Endothelial cell of umbilical vein (primary cell): ENCODE data around the gene GPAT2. TPM values are rescaled to one million over a fixed set of nuclear protein-coding genes. Genes with fewer than 3 reads are reported as not detected.

Source experiments
- BruUV-seq: library from RNA; stranded (reverse); fragments of 400-500 nt; replicated peaks from 2 replicates; lab custom pipeline; 2021; lab: Mats Ljungman, UMichigan
- CTCF ChIA-PET: fragments of 300-600, 350-600 bp; sonication (Branson Sonifier 250); formaldehyde crosslinking; loops from one replicate; lab custom pipeline; 2021; ENCODE audit warnings: antibody characterized with exemption, inconsistent platforms; lab: Charles Lee
- POLR2A ChIA-PET: fragments of 300-600, 350-600 bp; sonication (Branson Sonifier 250); formaldehyde crosslinking; loops from one replicate; lab custom pipeline; 2021; ENCODE audit warnings: antibody characterized with exemption, inconsistent platforms; lab: Charles Lee
- DNase-seq: peaks from one replicate; pipeline ENCODE4 v3.0.0-alpha.2; 2011; ENCODE audit warnings: low read depth, low spot score
- FAIRE-seq: peaks from 2 replicates; lab custom pipeline; 2011; peaks lifted over from hg19 to GRCh38; lab: Jason Lieb, UNC
- H2AFZ ChIP-seq: 2 replicates; pipeline ENCODE4 v1.6.0; 2012; ENCODE audit warnings: low read depth, low read length, control low read depth, inconsistent platforms
- H3K27ac ChIP-seq: 2 replicates; pipeline ENCODE4 v1.5.1; 2011; ENCODE audit warnings: low read depth, mild to moderate bottlenecking, control low read depth, low read length, moderate library complexity; ENCODE audit not compliant: insufficient read depth
- H3K27me3 ChIP-seq, 2 experiments: 2 replicates each; pipeline versions ENCODE4 v1.6.0 to v1.6.1; 2011; ENCODE audit warnings: low read length in 2 of 2, mixed read lengths in 1 of 2; ENCODE audit not compliant: control insufficient read depth in 2 of 2, insufficient read depth in 2 of 2
- H3K36me3 ChIP-seq, 2 experiments: 2 replicates in 1 of 2; 3 replicates in 1 of 2; pipeline ENCODE4 v1.5.1; 2011; ENCODE audit warnings: low read length in 2 of 2, mild to moderate bottlenecking in 1 of 2, moderate library complexity in 1 of 2; ENCODE audit not compliant: control insufficient read depth in 2 of 2, insufficient read depth in 2 of 2; ENCODE audit errors: extremely low read depth in 1 of 2
- H3K4me1 ChIP-seq: 3 replicates; pipeline ENCODE4 v1.5.1; 2011; ENCODE audit warnings: mild to moderate bottlenecking, low read length; ENCODE audit not compliant: control insufficient read depth, insufficient read depth; ENCODE audit errors: extremely low read depth
- H3K4me2 ChIP-seq: 2 replicates; pipeline ENCODE4 v1.6.1; 2011; ENCODE audit warnings: low read length, control low read depth, mixed read lengths; ENCODE audit not compliant: insufficient read depth
- H3K4me3 ChIP-seq, 3 experiments: fragments of 200-600 bp in 1 of 3; sonication (generic), shearing (Covaris generic) in 1 of 3; replicated peaks in 1 of 3; 2 replicates each; pipeline ENCODE4 v1.5.1; 2011 to 2016; ENCODE audit warnings: control low read depth in 3 of 3, low read length in 3 of 3, mild to moderate bottlenecking in 2 of 3, inconsistent platforms in 1 of 3, low read depth in 1 of 3, moderate library complexity in 1 of 3; ENCODE audit not compliant: insufficient read depth in 1 of 3
- H3K79me2 ChIP-seq: 2 replicates; pipeline ENCODE4 v1.6.0; 2012; ENCODE audit warnings: low read length, inconsistent platforms; ENCODE audit not compliant: control insufficient read depth, insufficient read depth
- H3K9ac ChIP-seq: replicated peaks from 2 replicates; pipeline ENCODE3; 2011; ENCODE audit warnings: low read length, control low read depth; ENCODE audit not compliant: insufficient read depth; ENCODE audit errors: extremely low read depth
- H3K9me1 ChIP-seq: replicated peaks from 3 replicates; pipeline ENCODE4 v1.6.0; 2011; ENCODE audit warnings: mild to moderate bottlenecking, low read length; ENCODE audit not compliant: control insufficient read depth, insufficient read depth; ENCODE audit errors: extremely low read depth
- H3K9me3 ChIP-seq: replicated peaks from 2 replicates; pipeline ENCODE4 v1.5.1; 2012; ENCODE audit warnings: low read length, inconsistent platforms; ENCODE audit not compliant: control insufficient read depth, insufficient read depth
- H4K20me1 ChIP-seq: replicated peaks from 2 replicates; pipeline ENCODE3; 2011; ENCODE audit warnings: mild to moderate bottlenecking, low read length; ENCODE audit not compliant: control insufficient read depth, insufficient read depth; ENCODE audit errors: extremely low read depth
- CTCF ChIP-seq, 2 donors: IDR thresholded peaks; 1 replicate in 1 of 2; 2 replicates in 1 of 2; pipeline ENCODE4 v1.5.1; 2011; ENCODE audit warnings: low read length in 2 of 2, mild to moderate bottlenecking in 2 of 2, moderate library complexity in 2 of 2, control low read depth in 1 of 2, inconsistent platforms in 1 of 2, low read depth in 1 of 2; ENCODE audit not compliant: insufficient read depth in 1 of 2; ENCODE audit errors: extremely low read depth in 1 of 2
- EZH2 ChIP-seq: IDR thresholded peaks from 2 replicates; pipeline ENCODE4 v1.6.1; 2012; ENCODE audit warnings: borderline replicate concordance, low read depth, mild to moderate bottlenecking, moderate library complexity, low read length, inconsistent platforms; ENCODE audit not compliant: severe bottlenecking
- FOS ChIP-seq: IDR thresholded peaks from 2 replicates; pipeline ENCODE4 v1.6.1; 2011; ENCODE audit warnings: mild to moderate bottlenecking, low read length, moderate library complexity, borderline replicate concordance; ENCODE audit not compliant: insufficient read depth
- GATA2 ChIP-seq: IDR thresholded peaks from 2 replicates; pipeline ENCODE4 v1.7.0; 2011; ENCODE audit warnings: low read depth, mild to moderate bottlenecking, moderate library complexity, mixed read lengths, low read length; ENCODE audit not compliant: insufficient read length, insufficient read depth
- JUN ChIP-seq: IDR thresholded peaks from 2 replicates; pipeline ENCODE4 v1.6.1; 2011; ENCODE audit warnings: borderline replicate concordance, low read depth; ENCODE audit not compliant: insufficient read length, insufficient read depth
- MAX ChIP-seq: IDR thresholded peaks from 2 replicates; pipeline ENCODE4 v1.6.1; 2011; ENCODE audit not compliant: insufficient read depth, insufficient read length
- MYC ChIP-seq: IDR thresholded peaks from one replicate; pipeline ENCODE4 v1.6.1; 2011; ENCODE audit warnings: mild to moderate bottlenecking, low read depth, low read length
- POLR2A ChIP-seq: IDR thresholded peaks from 2 replicates; pipeline ENCODE4 v1.6.1; 2012; ENCODE audit warnings: low read depth, mild to moderate bottlenecking, control low read depth, low read length
- POLR2AphosphoS5 ChIP-seq: IDR thresholded peaks from 2 replicates; pipeline ENCODE4 v1.6.1; 2012; ENCODE audit warnings: low read depth, mild to moderate bottlenecking, control low read depth, low read length, moderate library complexity; ENCODE audit not compliant: insufficient read depth
- dilution Hi-C: fragments of 300-500 bp; cut with MboI; formaldehyde crosslinking; loops from one replicate; pipeline ENCODE4 v1.15.0; 2019; ENCODE audit warnings: low sequenced_read_pairs; ENCODE audit not compliant: extremely low pct_ligation_motif_present
- intact Hi-C: fragments of 100-400 bp; cut with micrococcal nuclease; formaldehyde crosslinking; loops from one replicate; pipeline ENCODE4 v1.10.0; 2022
- polyA plus RNA-seq, 4 experiments: library from polyadenylated mRNA; depleted of rRNA in 3 of 4; stranded (reverse) in 3 of 4; unstranded in 1 of 4; fragments of >200 nt; gene quantifications; 2 replicates each; pipeline versions ENCODE4 v1.2.1 to v1.2.3, GENCODE V29; 2011 to 2012; ENCODE audit warnings: missing spikeins in 1 of 4
- total RNA-seq: library from RNA; stranded (reverse); gene quantifications from 2 replicates; pipeline ENCODE4 v1.2.3, GENCODE V29; 2021

GPAT2 gene
- total and polyA plus RNA-seq, 2 donors (not counting 3 experiments of a cell fraction or from before 2014, with no cell fraction given) = 6.6 to 10.3 TPM

- no peaks in the 10 kb centered on the region for H3K36me3 ChIP-seq
- H3K9ac ChIP-seq = no peak overlapping the region
- no peak overlapping the region for H3K4me3 ChIP-seq
- no peak overlapping the region for H3K4me2 ChIP-seq
- intact Hi-C loops = no loop called here
- FAIRE-seq (no peak), DNase-seq (no peak)
- CTCF ChIA-PET = interaction anchor here (1.2 to 1.5 kb wide), 2 partner anchors 34 to 92 kb away, joined by 3 to 5 read pairs; no protein-coding TSS in a partner anchor
- H3K27me3 ChIP-seq = peaks cover 2 to 6% of the 10 kb centered on the region in 2 experiments
- no peaks in the 10 kb centered on the region for H3K79me2 ChIP-seq
- H2AFZ ChIP-seq = no peak overlapping the region
- H3K27ac ChIP-seq = no peak overlapping the region
- dilution Hi-C loops = no loop called here
- H3K9me1 ChIP-seq = no peaks in the 10 kb centered on the region
- POLR2A ChIA-PET = no interaction called here
- TF ChIP-seq MAX (no peak), EZH2 (no peak), FOS (no peak), POLR2AphosphoS5 (no peak), JUN (no peak), POLR2A (no peak), CTCF (IDR thresholded peaks at IDR 0.05; ENCODE audit: extremely low read depth in 1 of 2, insufficient read depth in 1 of 2, low read depth in 1 of 2, low read length in 2 of 2) (no peak), GATA2 (no peak), MYC (no peak)
- BruUV-seq = no TSS peak
- no peaks in the 10 kb centered on the region for H3K9me3 ChIP-seq
- no peaks in the 10 kb centered on the region for H4K20me1 ChIP-seq
- H3K4me1 ChIP-seq = no peaks in the 10 kb centered on the region
Measured at GRCh38 chr2:96082211-96083063, 47.7 kb upstream of the GPAT2 start.
